H9 (cell line): ENCODE results near the gene RAPH1. TPM values are rescaled to one million over a fixed set of nuclear protein-coding genes. Genes with fewer than 3 reads are reported as not detected.

ENCODE experiments used
- DNase-seq: peaks from one replicate; pipeline ENCODE4 v3.0.0-alpha.2; 2017
- H2AFZ ChIP-seq: one replicate; pipeline ENCODE4 v1.6.1; 2013; ENCODE audit warnings: mild to moderate bottlenecking, low read length, control low read depth, moderate library complexity
- H2AK5ac ChIP-seq: 2 replicates; pipeline ENCODE4 v1.6.1; 2013; ENCODE audit warnings: low read length, control low read depth, mixed read lengths; ENCODE audit not compliant: insufficient read length
- H2BK120ac ChIP-seq: one replicate; pipeline ENCODE4 v1.6.1; 2013; ENCODE audit warnings: low read depth, mild to moderate bottlenecking, low read length, control low read depth, inconsistent platforms; ENCODE audit not compliant: poor library complexity, severe bottlenecking
- H2BK12ac ChIP-seq: 2 replicates; pipeline ENCODE4 v1.6.1; 2013; ENCODE audit warnings: low read length, control low read depth, mixed read lengths, low read depth; ENCODE audit not compliant: insufficient read length
- H2BK15ac ChIP-seq: 2 replicates; pipeline ENCODE4 v1.6.1; 2013; ENCODE audit warnings: low read depth, low read length, control low read depth
- H2BK20ac ChIP-seq: one replicate; pipeline ENCODE4 v1.6.1; 2013; ENCODE audit warnings: low read depth, mild to moderate bottlenecking, low read length, control low read depth, inconsistent platforms; ENCODE audit not compliant: poor library complexity, severe bottlenecking
- H2BK5ac ChIP-seq: 2 replicates; pipeline ENCODE4 v1.6.1; 2013; ENCODE audit warnings: low read length, control low read depth, mixed read lengths; ENCODE audit not compliant: insufficient read length
- H3K14ac ChIP-seq: 2 replicates; pipeline ENCODE4 v1.6.1; 2013; ENCODE audit warnings: low read length, control low read depth; ENCODE audit not compliant: insufficient read depth
- H3K18ac ChIP-seq: 2 replicates; pipeline ENCODE4 v1.6.1; 2013; ENCODE audit warnings: low read depth, mild to moderate bottlenecking, mixed read lengths, low read length, control low read depth; ENCODE audit not compliant: insufficient read length
- H3K23ac ChIP-seq: 2 replicates; pipeline ENCODE4 v1.6.1; 2013; ENCODE audit warnings: low read length, control low read depth, mixed read lengths, low read depth; ENCODE audit not compliant: insufficient read length
- H3K23me2 ChIP-seq: 2 replicates; pipeline ENCODE4 v1.6.1; 2013; ENCODE audit warnings: low read depth, mild to moderate bottlenecking, mixed read lengths, low read length, control low read depth; ENCODE audit not compliant: insufficient read length, poor library complexity, severe bottlenecking
- H3K27ac ChIP-seq: 2 replicates; pipeline ENCODE4 v1.5.1; 2013; ENCODE audit warnings: low read length, control low read depth, mixed read lengths, low read depth; ENCODE audit not compliant: insufficient read length
- H3K27me3 ChIP-seq: 2 replicates; pipeline ENCODE4 v1.6.1; 2013; ENCODE audit warnings: low read length, control low read depth, inconsistent platforms; ENCODE audit not compliant: insufficient read depth
- H3K4ac ChIP-seq: 2 replicates; pipeline ENCODE4 v1.6.1; 2013; ENCODE audit warnings: low read depth, mild to moderate bottlenecking, control low read depth, inconsistent platforms, low read length, moderate library complexity
- H3K4me1 ChIP-seq: 2 replicates; pipeline ENCODE4 v1.6.1; 2013; ENCODE audit warnings: low read length, control low read depth, inconsistent platforms; ENCODE audit not compliant: insufficient read depth
- H3K4me2 ChIP-seq: 2 replicates; pipeline ENCODE4 v1.6.1; 2013; ENCODE audit warnings: low read length, control low read depth, mixed read lengths; ENCODE audit not compliant: insufficient read length, insufficient read depth
- H3K56ac ChIP-seq: 2 replicates; pipeline ENCODE4 v1.6.1; 2013; ENCODE audit warnings: low read depth, mild to moderate bottlenecking, mixed read lengths, low read length, control low read depth; ENCODE audit not compliant: insufficient read length
- H3K79me1 ChIP-seq: 2 replicates; pipeline ENCODE4 v1.6.1; 2013; ENCODE audit warnings: low read depth, mild to moderate bottlenecking, moderate library complexity, low read length, control low read depth, inconsistent platforms; ENCODE audit not compliant: insufficient read depth, poor library complexity, severe bottlenecking
- H3K79me2 ChIP-seq: 2 replicates; pipeline ENCODE4 v1.6.1; 2013; ENCODE audit warnings: low read length, control low read depth, inconsistent platforms; ENCODE audit not compliant: insufficient read depth
- H3K9ac ChIP-seq: 2 replicates; pipeline ENCODE4 v1.6.1; 2013; ENCODE audit warnings: low read length, control low read depth, mixed read lengths; ENCODE audit not compliant: insufficient read length; ENCODE audit errors: extremely low read depth
- H3K9me3 ChIP-seq: one replicate; pipeline ENCODE4 v1.6.1; 2013; ENCODE audit warnings: low read depth, low read length, inconsistent platforms; ENCODE audit not compliant: control insufficient read depth
- H3T11ph ChIP-seq: one replicate; pipeline ENCODE4 v1.6.1; 2013; ENCODE audit warnings: mild to moderate bottlenecking, low read length, control low read depth, inconsistent platforms
- H4K20me1 ChIP-seq: one replicate; pipeline ENCODE4 v1.6.1; 2013; ENCODE audit not compliant: control insufficient read depth, insufficient read length, insufficient read depth
- H4K5ac ChIP-seq: 2 replicates; pipeline ENCODE4 v1.6.1; 2013; ENCODE audit warnings: low read depth, mild to moderate bottlenecking, mixed read lengths, low read length, control low read depth; ENCODE audit not compliant: insufficient read length
- H4K8ac ChIP-seq: replicated peaks from 2 replicates; pipeline ENCODE4 v1.6.1; 2013; ENCODE audit warnings: low read length, control low read depth, mixed read lengths, low read depth; ENCODE audit not compliant: insufficient read length
- H4K91ac ChIP-seq: 2 replicates; pipeline ENCODE4 v1.6.1; 2013; ENCODE audit warnings: low read depth, mild to moderate bottlenecking, moderate library complexity, mixed read lengths, low read length, control low read depth; ENCODE audit not compliant: insufficient read length
- H3K27ac Mint-ChIP-seq, 3 experiments: 2 replicates in 2 of 3; 3 replicates in 1 of 3; pipeline ENCODE4 v1.8.0; 2020 to 2021; ENCODE audit warnings: mixed read lengths in 3 of 3, mild to moderate bottlenecking in 1 of 3, moderate library complexity in 1 of 3
- H3K27me3 Mint-ChIP-seq: 2 replicates; pipeline ENCODE4 v1.8.0; 2021; ENCODE audit warnings: low read depth, mild to moderate bottlenecking, moderate library complexity, mixed read lengths
- H3K36me3 Mint-ChIP-seq, 3 experiments: 2 replicates in 2 of 3; 3 replicates in 1 of 3; pipeline ENCODE4 v1.8.0; 2020 to 2021; ENCODE audit warnings: low read depth in 3 of 3, mixed read lengths in 3 of 3; ENCODE audit not compliant: insufficient read depth in 1 of 3
- H3K4me1 Mint-ChIP-seq, 2 experiments: 2 replicates each; pipeline ENCODE4 v1.8.0; 2020; ENCODE audit warnings: mixed read lengths in 2 of 2
- H3K4me3 Mint-ChIP-seq, 2 experiments: 2 replicates in 1 of 2; 3 replicates in 1 of 2; pipeline ENCODE4 v1.8.0; 2020 to 2021; ENCODE audit warnings: mild to moderate bottlenecking in 2 of 2, mixed read lengths in 2 of 2, moderate library complexity in 1 of 2
- H3K9me3 Mint-ChIP-seq, 2 experiments: 2 replicates in 1 of 2; 3 replicates in 1 of 2; pipeline ENCODE4 v1.8.0; 2020; ENCODE audit warnings: mild to moderate bottlenecking in 2 of 2, mixed read lengths in 2 of 2, moderate library complexity in 1 of 2
- CTCF ChIP-seq: fragments of 200-600 bp; sonication (generic); conservative IDR thresholded peaks from 3 replicates; pipeline ENCODE4 v1.8.0; 2021; ENCODE audit warnings: antibody characterized with exemption, mild to moderate bottlenecking
- WGBS: extraction: QIAGEN DNeasy Blood & Tissue Kit; methylation state at CpG from one replicate; pipeline ENCODE4 v1.1.7; 2013; ENCODE audit warnings: missing lambda C conversion rate, low lambda C conversion rate, mixed read lengths; ENCODE audit not compliant: insufficient read length; ENCODE audit errors: extremely low coverage; 5-methylcytosine and 5-hydroxymethylcytosine counted together
- long read RNA-seq: library from polyadenylated mRNA; unstranded; transcript quantifications from one replicate; pipeline ENCODE4 v2.0.0, GENCODE V29; 2020
- total RNA-seq: library from RNA; stranded (reverse); gene quantifications from 2 replicates; pipeline ENCODE4 v1.2.1, GENCODE V29; 2021

The RAPH1 gene
- total RNA-seq: 17.1 and 17.8 TPM in 2 replicates
- long read RNA-seq, partial matches to known transcripts: 2 of 14 reads
- long read RNA-seq, other reads (novel, unspliced or antisense): 12 of 14 reads

- H3K23ac ChIP-seq: no peak within 1 kb of the TSS
- Mint-ChIP-seq H3K27me3 (peaks cover 13% of the 10 kb centered on the region), H3K4me3 (peak within 1 kb of the TSS; percentile 85 to 92), H3K9me3 (peaks cover 12 to 13% of the 10 kb centered on the region in 2 experiments), H3K27ac (peak within 1 kb of the TSS; percentile 88 to 96 (median 91)), H3K36me3 (peaks cover 0 to 14% (median 7%) of the 10 kb centered on the region in 3 experiments; a peak in 5 of 7 replicates), H3K4me1 (peaks cover 23 to 30% of the 10 kb centered on the region in 2 experiments)
- H4K8ac ChIP-seq: no peak within 1 kb of the TSS
- H2AK5ac ChIP-seq: no peak within 1 kb of the TSS
- H3T11ph ChIP-seq: no peak within 1 kb of the TSS
- H2BK15ac ChIP-seq: no peak within 1 kb of the TSS
- no CpG with 5 or more reads among the region's 92 CpGs for WGBS
- no peak within 1 kb of the TSS for H2BK20ac ChIP-seq
- peak within 1 kb of the TSS; percentile 79 for H3K9ac ChIP-seq
- H4K20me1 ChIP-seq: no peaks in the 10 kb centered on the region
- no peak within 1 kb of the TSS for H3K56ac ChIP-seq
- no peak within 1 kb of the TSS for H3K4ac ChIP-seq
- H3K27me3 ChIP-seq: no peaks in the 10 kb centered on the region; the same call in 1 of the 2 replicates
- no peaks in the 10 kb centered on the region; the same call in 1 of the 2 replicates for H3K79me2 ChIP-seq
- H3K4me2 ChIP-seq: peak within 1 kb of the TSS; percentile 98
- H3K9me3 ChIP-seq: no peaks in the 10 kb centered on the region
- peak within 1 kb of the TSS; percentile 92 for H3K18ac ChIP-seq
- H3K79me1 ChIP-seq: peaks cover 10% of the 10 kb centered on the region
- H3K14ac ChIP-seq: peak within 1 kb of the TSS; percentile 97
- no peak within 1 kb of the TSS for H2AFZ ChIP-seq
- peaks cover 2% of the 10 kb centered on the region; the same call in 1 of the 2 replicates for H3K4me1 ChIP-seq
- no peak for TF ChIP-seq CTCF
- H3K27ac ChIP-seq: peak within 1 kb of the TSS; percentile 3
- H4K91ac ChIP-seq: no peak within 1 kb of the TSS
- H2BK120ac ChIP-seq: no peak within 1 kb of the TSS
- DNase-seq: peak; percentile 88
- no peak within 1 kb of the TSS for H2BK12ac ChIP-seq
- H2BK5ac ChIP-seq: no peak within 1 kb of the TSS
- H3K23me2 ChIP-seq: peaks cover 11% of the 10 kb centered on the region
- H4K5ac ChIP-seq: no peak within 1 kb of the TSS
Measured at GRCh38 chr2:203535078-203535783, at the start of gene RAPH1. RAPH1 (minus strand) TSS chr2:203535301; CDS start chr2:203495353, 39,948 bp downstream.
